H1 (cell line): ENCODE results near the gene ALOX5AP. TPM values are rescaled to one million over a fixed set of nuclear protein-coding genes. Genes with fewer than 3 reads are reported as not detected.

Experiments used
- CTCF ChIA-PET: fragments of 300-600 bp; sonication (Branson Sonifier 250); formaldehyde crosslinking; loops from one replicate; lab custom pipeline; 2021; ENCODE audit not compliant: partially characterized antibody; lab: Charles Lee
- POLR2A ChIA-PET: fragments of 300-600 bp; sonication (Branson Sonifier 250); formaldehyde crosslinking; loops from one replicate; lab custom pipeline; 2021; ENCODE audit warnings: inconsistent platforms; ENCODE audit not compliant: partially characterized antibody; lab: Charles Lee
- DNase-seq, 2 experiments: peaks; one replicate each; pipeline versions ENCODE4 v3.0.0 to v3.0.0-alpha.2; 2010 to 2022; ENCODE audit warnings: low spot score in 2 of 2, low read depth in 1 of 2, mixed read lengths in 1 of 2
- FAIRE-seq: peaks from 2 replicates; lab custom pipeline; 2011; peaks lifted over from hg19 to GRCh38; lab: Jason Lieb, UNC
- H2AFZ ChIP-seq: 2 replicates; pipeline ENCODE4 v1.8.1; 2012; ENCODE audit warnings: low read length, inconsistent platforms
- H2AK5ac ChIP-seq: 2 replicates; pipeline ENCODE4 v1.6.1; 2013; ENCODE audit warnings: low read depth, low read length
- H2BK120ac ChIP-seq: replicated peaks from 2 replicates; pipeline ENCODE3; 2013; ENCODE audit warnings: low read depth, low read length, inconsistent platforms
- H2BK12ac ChIP-seq: 2 replicates; pipeline ENCODE4 v1.6.1; 2013; ENCODE audit warnings: low read depth, low read length
- H2BK15ac ChIP-seq: 2 replicates; pipeline ENCODE4 v1.6.1; 2013; ENCODE audit warnings: low read length
- H2BK20ac ChIP-seq: 2 replicates; pipeline ENCODE4 v1.6.1; 2013; ENCODE audit warnings: low read length
- H2BK5ac ChIP-seq: 2 replicates; pipeline ENCODE4 v1.6.1; 2013; ENCODE audit warnings: low read depth, low read length
- H3K14ac ChIP-seq: 2 replicates; pipeline ENCODE4 v1.6.1; 2013; ENCODE audit warnings: inconsistent platforms; ENCODE audit not compliant: insufficient read length
- H3K18ac ChIP-seq: 2 replicates; pipeline ENCODE4 v1.6.1; 2013; ENCODE audit warnings: low read length; ENCODE audit errors: extremely low read depth
- H3K23ac ChIP-seq: 2 replicates; pipeline ENCODE4 v1.6.1; 2013; ENCODE audit warnings: inconsistent platforms; ENCODE audit not compliant: insufficient read length
- H3K23me2 ChIP-seq: 2 replicates; pipeline ENCODE4 v1.6.1; 2013; ENCODE audit warnings: low read depth, low read length
- H3K27ac ChIP-seq: 2 replicates; pipeline ENCODE4 v1.6.1; 2011; ENCODE audit warnings: low read depth, low read length, inconsistent platforms
- H3K27me3 ChIP-seq, 4 experiments: replicated peaks in 1 of 4; 1 replicate in 1 of 4; 2 replicates in 3 of 4; pipeline versions ENCODE4 v1.6.1 to v1.8.1; 2011 to 2013; ENCODE audit warnings: low read length in 3 of 4, mild to moderate bottlenecking in 3 of 4, inconsistent platforms in 2 of 4, mixed read lengths in 2 of 4, moderate library complexity in 1 of 4; ENCODE audit not compliant: control insufficient read depth in 3 of 4, insufficient read depth in 3 of 4; ENCODE audit errors: extremely low read depth in 1 of 4
- H3K36me3 ChIP-seq, 4 experiments: 2 replicates each; pipeline versions ENCODE4 v1.6.1 to v1.8.1; 2011 to 2013; ENCODE audit warnings: mild to moderate bottlenecking in 4 of 4, low read length in 3 of 4, moderate library complexity in 2 of 4, control low read depth in 1 of 4, inconsistent platforms in 1 of 4; ENCODE audit not compliant: insufficient read depth in 4 of 4, control insufficient read depth in 2 of 4
- H3K4ac ChIP-seq: replicated peaks from 2 replicates; pipeline ENCODE3; 2013; ENCODE audit warnings: low read length, low read depth, mixed read lengths, inconsistent platforms; ENCODE audit not compliant: insufficient read length
- H3K4me1 ChIP-seq, 4 experiments: replicated peaks in 1 of 4; 1 replicate in 1 of 4; 2 replicates in 3 of 4; pipeline versions ENCODE4 v1.6.1 to v1.8.1; 2011 to 2013; ENCODE audit warnings: low read length in 3 of 4, inconsistent platforms in 2 of 4, mixed read lengths in 1 of 4; ENCODE audit not compliant: insufficient read depth in 4 of 4, control insufficient read depth in 3 of 4
- H3K4me2 ChIP-seq, 2 experiments: 2 replicates each; pipeline versions ENCODE4 v1.6.1 to v1.8.1; 2011 to 2013; ENCODE audit warnings: low read depth in 2 of 2, low read length in 2 of 2, control low read depth in 1 of 2, inconsistent platforms in 1 of 2, mild to moderate bottlenecking in 1 of 2; ENCODE audit not compliant: insufficient read depth in 1 of 2
- H3K4me3 ChIP-seq, 4 experiments: fragments of 200-600, 300-600 bp in 1 of 4; sonication (generic), shearing (Covaris generic), sonication (Bioruptor Twin) in 1 of 4; 2 replicates each; pipeline versions ENCODE4 v1.5.1 to v1.8.1; 2011 to 2016; ENCODE audit warnings: low read length in 4 of 4, low read depth in 3 of 4, control low read depth in 2 of 4, inconsistent platforms in 2 of 4, mild to moderate bottlenecking in 2 of 4, mixed read lengths in 1 of 4, moderate library complexity in 1 of 4; ENCODE audit not compliant: insufficient read depth in 2 of 4; ENCODE audit errors: extremely low read depth in 1 of 4
- H3K56ac ChIP-seq: replicated peaks from 2 replicates; pipeline ENCODE3; 2013; ENCODE audit warnings: low read depth, mild to moderate bottlenecking, mixed read lengths, low read length, inconsistent platforms; ENCODE audit not compliant: insufficient read length
- H3K79me1 ChIP-seq: 2 replicates; pipeline ENCODE4 v1.6.1; 2013; ENCODE audit warnings: low read depth, low read length, control low read depth
- H3K79me2 ChIP-seq, 2 experiments: 2 replicates each; pipeline versions ENCODE4 v1.6.1 to v1.8.1; 2012 to 2013; ENCODE audit warnings: low read length in 2 of 2, mild to moderate bottlenecking in 2 of 2, inconsistent platforms in 1 of 2; ENCODE audit not compliant: insufficient read depth in 2 of 2, control insufficient read depth in 1 of 2
- H3K9ac ChIP-seq, 4 experiments: replicated peaks in 1 of 4; 1 replicate in 1 of 4; 2 replicates in 3 of 4; pipeline versions ENCODE4 v1.6.1 to v1.8.1; 2011 to 2013; ENCODE audit warnings: low read depth in 3 of 4, low read length in 3 of 4, control low read depth in 2 of 4, mild to moderate bottlenecking in 2 of 4, moderate library complexity in 2 of 4, inconsistent platforms in 1 of 4; ENCODE audit errors: extremely low read depth in 1 of 4
- H3K9me3 ChIP-seq, 2 experiments: 2 replicates each; pipeline versions ENCODE4 v1.6.1 to v1.8.1; 2012 to 2013; ENCODE audit warnings: mild to moderate bottlenecking in 2 of 2, moderate library complexity in 2 of 2, control low read depth in 1 of 2, inconsistent platforms in 1 of 2, low read depth in 1 of 2, low read length in 1 of 2, mixed read lengths in 1 of 2; ENCODE audit not compliant: insufficient read depth in 2 of 2
- H4K20me1 ChIP-seq, 2 experiments: replicated peaks in 1 of 2; 2 replicates each; pipeline versions ENCODE3 to v1.8.1; 2011 to 2013; ENCODE audit warnings: inconsistent platforms in 2 of 2, low read length in 2 of 2, mild to moderate bottlenecking in 1 of 2; ENCODE audit not compliant: insufficient read depth in 2 of 2, control insufficient read depth in 1 of 2
- H4K5ac ChIP-seq: 2 replicates; pipeline ENCODE4 v1.6.1; 2013; ENCODE audit warnings: low read length, low read depth, mixed read lengths, inconsistent platforms; ENCODE audit not compliant: insufficient read length
- H4K8ac ChIP-seq: 2 replicates; pipeline ENCODE4 v1.8.0; 2013; ENCODE audit warnings: mild to moderate bottlenecking, moderate library complexity, low read length, inconsistent platforms; ENCODE audit not compliant: insufficient read depth; ENCODE audit errors: extremely low read depth
- H4K91ac ChIP-seq: replicated peaks from 2 replicates; pipeline ENCODE3; 2013; ENCODE audit warnings: low read length, mixed read lengths, inconsistent platforms; ENCODE audit not compliant: insufficient read length
- ASH2L ChIP-seq: fragments of 200-600, 300-600 bp; sonication (generic); IDR thresholded peaks from one replicate; pipeline ENCODE4 v1.7.1; 2017; ENCODE audit warnings: low read length
- ATF3 ChIP-seq: IDR thresholded peaks from 2 replicates; pipeline ENCODE4 v1.6.1; 2011; ENCODE audit warnings: low read depth, mild to moderate bottlenecking, low read length; ENCODE audit not compliant: insufficient read depth
- CBX8 ChIP-seq: fragments of 300-800, 300-1000 bp; sonication (generic); IDR thresholded peaks from 2 replicates; pipeline ENCODE4 v1.7.1; 2016; ENCODE audit warnings: low read depth, low read length, borderline replicate concordance
- CTBP2 ChIP-seq: IDR thresholded peaks from 2 replicates; pipeline ENCODE4 v1.7.0; 2011; ENCODE audit warnings: borderline replicate concordance, mild to moderate bottlenecking, moderate library complexity, mixed read lengths, low read length; ENCODE audit not compliant: insufficient read depth, insufficient read length
- HDAC2 ChIP-seq, 2 experiments: fragments of 300-600 bp in 1 of 2; sonication (generic) in 1 of 2; IDR thresholded peaks; 2 replicates each; pipeline ENCODE4 v1.6.1; 2011 to 2012; ENCODE audit warnings: low read depth in 2 of 2, low read length in 2 of 2, mild to moderate bottlenecking in 2 of 2, moderate library complexity in 2 of 2, borderline replicate concordance in 1 of 2, inconsistent platforms in 1 of 2
- KDM4A ChIP-seq: IDR thresholded peaks from one replicate; pipeline ENCODE4 v1.7.1; 2012; ENCODE audit warnings: low read depth, mild to moderate bottlenecking, moderate library complexity, low read length, inconsistent platforms; ENCODE audit not compliant: severe bottlenecking
- PHF8 ChIP-seq: fragments of 200-600 bp; sonication (generic); conservative IDR thresholded peaks from 2 replicates; pipeline ENCODE4 v1.7.1; 2012; ENCODE audit warnings: low read depth, mild to moderate bottlenecking, inconsistent platforms, low read length, moderate library complexity
- POLR2A ChIP-seq, 2 experiments: IDR thresholded peaks; 1 replicate in 1 of 2; 2 replicates in 1 of 2; pipeline ENCODE4 v1.6.1; 2011; ENCODE audit warnings: low read depth in 2 of 2, low read length in 2 of 2, mild to moderate bottlenecking in 2 of 2; ENCODE audit errors: control extremely low read depth in 1 of 2
- RAD21 ChIP-seq, 2 experiments: IDR thresholded peaks in 1 of 2; conservative IDR thresholded peaks in 1 of 2; 2 replicates each; pipeline ENCODE4 v1.6.1; 2011; ENCODE audit warnings: low read depth in 2 of 2, low read length in 2 of 2, improper control_type of control experiment in 1 of 2, inconsistent platforms in 1 of 2, mild to moderate bottlenecking in 1 of 2, moderate library complexity in 1 of 2
- RFX5 ChIP-seq: IDR thresholded peaks from 2 replicates; pipeline ENCODE4 v1.6.1; 2011; ENCODE audit warnings: low read depth, low read length, improper control_type of control experiment, borderline replicate concordance
- SRF ChIP-seq: IDR thresholded peaks from 2 replicates; pipeline ENCODE4 v1.6.1; 2011; ENCODE audit warnings: mild to moderate bottlenecking, low read depth, low read length, moderate library complexity
- WGBS, 2 experiments: shearing (Covaris generic) in 1 of 2; methylation state at CpG; one replicate each; pipeline versions ENCODE4 v1.1.6 to v1.1.7; 2013 to 2015; ENCODE audit warnings: low lambda C conversion rate in 2 of 2, mixed read lengths in 2 of 2, inconsistent platforms in 1 of 2, low coverage in 1 of 2, missing lambda C conversion rate in 1 of 2; ENCODE audit not compliant: insufficient replicate concordance in 2 of 2, insufficient coverage in 1 of 2, insufficient read length in 1 of 2; ENCODE audit errors: extremely low coverage in 1 of 2, missing lambda C conversion rate in 1 of 2; 5-methylcytosine and 5-hydroxymethylcytosine counted together
- polyA plus RNA-seq, 7 experiments: library from polyadenylated mRNA; depleted of rRNA in 3 of 7; stranded (reverse) in 5 of 7; unstranded in 2 of 7; fragments of >200 nt in 5 of 7; fragments of 200-250 nt in 2 of 7; gene quantifications; 1 replicate in 5 of 7; 2 replicates in 1 of 7; 4 replicates in 1 of 7; pipeline versions ENCODE4 v1.2.1 to v1.2.3, GENCODE V29; 2011 to 2013; ENCODE audit warnings: missing spikeins in 2 of 7, mixed read lengths in 2 of 7
- total RNA-seq: library from RNA; stranded (reverse); fragmentation: NEBNext Ultra II Directional; extraction: Animal tissue kit (Norgen Biotek cat#: 25700); gene quantifications from 2 replicates; pipeline ENCODE4 v1.2.1, GENCODE V29; 2021

Gene ALOX5AP
- total and polyA plus RNA-seq, 2 of the 8 experiments (the other 6 are each of a cell fraction or from before 2014, with no cell fraction given): not detected

- H3K9me3 ChIP-seq: no peaks in the 10 kb centered on the region
- H3K14ac ChIP-seq: no peak overlapping the region
- H2BK20ac ChIP-seq: no peak overlapping the region
- no peak overlapping the region for H2BK120ac ChIP-seq
- H3K79me2 ChIP-seq: no peaks in the 10 kb centered on the region
- H3K4me3 ChIP-seq: no peak overlapping the region
- DNase-seq: no peak
- H3K4me1 ChIP-seq: no peaks in the 10 kb centered on the region
- CTCF ChIA-PET: no interaction called here
- POLR2A ChIA-PET: no interaction called here
- H3K9ac ChIP-seq: no peak overlapping the region
- WGBS, 2 experiments: 91% methylated on average over 2 of the region's 2 CpGs; no CpG with 5 or more reads in 1 of the 2 experiments
- H2AFZ ChIP-seq: no peak overlapping the region
- TF ChIP-seq POLR2A (IDR thresholded peaks at IDR 0.05; ENCODE audit: control extremely low read depth in 1 of 2, low read depth in 2 of 2, low read length in 2 of 2) (no peak), SRF (no peak), ASH2L (no peak), RAD21 (IDR thresholded peaks at IDR 0.05 in 1 of 2, conservative IDR thresholded peaks at IDR 0.05 in 1 of 2; ENCODE audit: low read depth in 2 of 2, low read length in 2 of 2) (no peak), HDAC2 (IDR thresholded peaks at IDR 0.05; ENCODE audit: borderline replicate concordance in 1 of 2, low read depth in 2 of 2, low read length in 2 of 2) (no peak), CBX8 (no peak), ATF3 (no peak), RFX5 (no peak), CTBP2 (no peak), PHF8 (no peak), KDM4A (no peak)
- no peak overlapping the region for H3K18ac ChIP-seq
- no peak overlapping the region for H3K4me2 ChIP-seq
- no peak overlapping the region for H4K5ac ChIP-seq
- H3K27ac ChIP-seq: no peak overlapping the region
- no peaks in the 10 kb centered on the region for H3K36me3 ChIP-seq
- H2AK5ac ChIP-seq: no peak overlapping the region
- H2BK12ac ChIP-seq: no peak overlapping the region
- no peak overlapping the region for H2BK5ac ChIP-seq
- H3K79me1 ChIP-seq: no peaks in the 10 kb centered on the region
- H4K91ac ChIP-seq: no peak overlapping the region
- H4K8ac ChIP-seq: no peak overlapping the region
- no peaks in the 10 kb centered on the region for H3K23me2 ChIP-seq
- no peak overlapping the region for H2BK15ac ChIP-seq
- no peak overlapping the region for H3K4ac ChIP-seq
- no peaks in the 10 kb centered on the region for H3K27me3 ChIP-seq
- FAIRE-seq: no peak
- no peak overlapping the region for H3K23ac ChIP-seq
- no peak overlapping the region for H3K56ac ChIP-seq
- H4K20me1 ChIP-seq: no peaks in the 10 kb centered on the region
Observed at GRCh38 chr13:30809787-30810186, 74.4 kb downstream of the ALOX5AP start.
